H9 (cell line): ENCODE data around the gene TSPAN8. TPM values are rescaled to one million over a fixed set of nuclear protein-coding genes. Genes with fewer than 3 reads are reported as not detected.

Source experiments
- DNase-seq: peaks from one replicate; pipeline ENCODE4 v3.0.0-alpha.2; 2017
- H2AFZ ChIP-seq: one replicate; pipeline ENCODE4 v1.6.1; 2013; ENCODE audit warnings: mild to moderate bottlenecking, low read length, control low read depth, moderate library complexity
- H2AK5ac ChIP-seq: 2 replicates; pipeline ENCODE4 v1.6.1; 2013; ENCODE audit warnings: low read length, control low read depth, mixed read lengths; ENCODE audit not compliant: insufficient read length
- H2BK120ac ChIP-seq: one replicate; pipeline ENCODE4 v1.6.1; 2013; ENCODE audit warnings: low read depth, mild to moderate bottlenecking, low read length, control low read depth, inconsistent platforms; ENCODE audit not compliant: poor library complexity, severe bottlenecking
- H2BK12ac ChIP-seq: 2 replicates; pipeline ENCODE4 v1.6.1; 2013; ENCODE audit warnings: low read length, control low read depth, mixed read lengths, low read depth; ENCODE audit not compliant: insufficient read length
- H2BK15ac ChIP-seq: 2 replicates; pipeline ENCODE4 v1.6.1; 2013; ENCODE audit warnings: low read depth, low read length, control low read depth
- H2BK20ac ChIP-seq: one replicate; pipeline ENCODE4 v1.6.1; 2013; ENCODE audit warnings: low read depth, mild to moderate bottlenecking, low read length, control low read depth, inconsistent platforms; ENCODE audit not compliant: poor library complexity, severe bottlenecking
- H2BK5ac ChIP-seq: 2 replicates; pipeline ENCODE4 v1.6.1; 2013; ENCODE audit warnings: low read length, control low read depth, mixed read lengths; ENCODE audit not compliant: insufficient read length
- H3K14ac ChIP-seq: 2 replicates; pipeline ENCODE4 v1.6.1; 2013; ENCODE audit warnings: low read length, control low read depth; ENCODE audit not compliant: insufficient read depth
- H3K18ac ChIP-seq: 2 replicates; pipeline ENCODE4 v1.6.1; 2013; ENCODE audit warnings: low read depth, mild to moderate bottlenecking, mixed read lengths, low read length, control low read depth; ENCODE audit not compliant: insufficient read length
- H3K23ac ChIP-seq: 2 replicates; pipeline ENCODE4 v1.6.1; 2013; ENCODE audit warnings: low read length, control low read depth, mixed read lengths, low read depth; ENCODE audit not compliant: insufficient read length
- H3K23me2 ChIP-seq: 2 replicates; pipeline ENCODE4 v1.6.1; 2013; ENCODE audit warnings: low read depth, mild to moderate bottlenecking, mixed read lengths, low read length, control low read depth; ENCODE audit not compliant: insufficient read length, poor library complexity, severe bottlenecking
- H3K27ac ChIP-seq: 2 replicates; pipeline ENCODE4 v1.5.1; 2013; ENCODE audit warnings: low read length, control low read depth, mixed read lengths, low read depth; ENCODE audit not compliant: insufficient read length
- H3K27me3 ChIP-seq: 2 replicates; pipeline ENCODE4 v1.6.1; 2013; ENCODE audit warnings: low read length, control low read depth, inconsistent platforms; ENCODE audit not compliant: insufficient read depth
- H3K4ac ChIP-seq: 2 replicates; pipeline ENCODE4 v1.6.1; 2013; ENCODE audit warnings: low read depth, mild to moderate bottlenecking, control low read depth, inconsistent platforms, low read length, moderate library complexity
- H3K4me1 ChIP-seq: 2 replicates; pipeline ENCODE4 v1.6.1; 2013; ENCODE audit warnings: low read length, control low read depth, inconsistent platforms; ENCODE audit not compliant: insufficient read depth
- H3K4me2 ChIP-seq: 2 replicates; pipeline ENCODE4 v1.6.1; 2013; ENCODE audit warnings: low read length, control low read depth, mixed read lengths; ENCODE audit not compliant: insufficient read length, insufficient read depth
- H3K56ac ChIP-seq: 2 replicates; pipeline ENCODE4 v1.6.1; 2013; ENCODE audit warnings: low read depth, mild to moderate bottlenecking, mixed read lengths, low read length, control low read depth; ENCODE audit not compliant: insufficient read length
- H3K79me1 ChIP-seq: 2 replicates; pipeline ENCODE4 v1.6.1; 2013; ENCODE audit warnings: low read depth, mild to moderate bottlenecking, moderate library complexity, low read length, control low read depth, inconsistent platforms; ENCODE audit not compliant: insufficient read depth, poor library complexity, severe bottlenecking
- H3K79me2 ChIP-seq: 2 replicates; pipeline ENCODE4 v1.6.1; 2013; ENCODE audit warnings: low read length, control low read depth, inconsistent platforms; ENCODE audit not compliant: insufficient read depth
- H3K9ac ChIP-seq: 2 replicates; pipeline ENCODE4 v1.6.1; 2013; ENCODE audit warnings: low read length, control low read depth, mixed read lengths; ENCODE audit not compliant: insufficient read length; ENCODE audit errors: extremely low read depth
- H3K9me3 ChIP-seq: one replicate; pipeline ENCODE4 v1.6.1; 2013; ENCODE audit warnings: low read depth, low read length, inconsistent platforms; ENCODE audit not compliant: control insufficient read depth
- H3T11ph ChIP-seq: one replicate; pipeline ENCODE4 v1.6.1; 2013; ENCODE audit warnings: mild to moderate bottlenecking, low read length, control low read depth, inconsistent platforms
- H4K20me1 ChIP-seq: one replicate; pipeline ENCODE4 v1.6.1; 2013; ENCODE audit not compliant: control insufficient read depth, insufficient read length, insufficient read depth
- H4K5ac ChIP-seq: 2 replicates; pipeline ENCODE4 v1.6.1; 2013; ENCODE audit warnings: low read depth, mild to moderate bottlenecking, mixed read lengths, low read length, control low read depth; ENCODE audit not compliant: insufficient read length
- H4K8ac ChIP-seq: replicated peaks from 2 replicates; pipeline ENCODE4 v1.6.1; 2013; ENCODE audit warnings: low read length, control low read depth, mixed read lengths, low read depth; ENCODE audit not compliant: insufficient read length
- H4K91ac ChIP-seq: 2 replicates; pipeline ENCODE4 v1.6.1; 2013; ENCODE audit warnings: low read depth, mild to moderate bottlenecking, moderate library complexity, mixed read lengths, low read length, control low read depth; ENCODE audit not compliant: insufficient read length
- H3K27ac Mint-ChIP-seq, 3 experiments: 2 replicates in 2 of 3; 3 replicates in 1 of 3; pipeline ENCODE4 v1.8.0; 2020 to 2021; ENCODE audit warnings: mixed read lengths in 3 of 3, mild to moderate bottlenecking in 1 of 3, moderate library complexity in 1 of 3
- H3K27me3 Mint-ChIP-seq: 2 replicates; pipeline ENCODE4 v1.8.0; 2021; ENCODE audit warnings: low read depth, mild to moderate bottlenecking, moderate library complexity, mixed read lengths
- H3K36me3 Mint-ChIP-seq, 3 experiments: 2 replicates in 2 of 3; 3 replicates in 1 of 3; pipeline ENCODE4 v1.8.0; 2020 to 2021; ENCODE audit warnings: low read depth in 3 of 3, mixed read lengths in 3 of 3; ENCODE audit not compliant: insufficient read depth in 1 of 3
- H3K4me1 Mint-ChIP-seq, 2 experiments: 2 replicates each; pipeline ENCODE4 v1.8.0; 2020; ENCODE audit warnings: mixed read lengths in 2 of 2
- H3K4me3 Mint-ChIP-seq, 2 experiments: 2 replicates in 1 of 2; 3 replicates in 1 of 2; pipeline ENCODE4 v1.8.0; 2020 to 2021; ENCODE audit warnings: mild to moderate bottlenecking in 2 of 2, mixed read lengths in 2 of 2, moderate library complexity in 1 of 2
- H3K9me3 Mint-ChIP-seq, 2 experiments: 2 replicates in 1 of 2; 3 replicates in 1 of 2; pipeline ENCODE4 v1.8.0; 2020; ENCODE audit warnings: mild to moderate bottlenecking in 2 of 2, mixed read lengths in 2 of 2, moderate library complexity in 1 of 2
- WGBS: extraction: QIAGEN DNeasy Blood & Tissue Kit; methylation state at CpG from one replicate; pipeline ENCODE4 v1.1.7; 2013; ENCODE audit warnings: missing lambda C conversion rate, low lambda C conversion rate, mixed read lengths; ENCODE audit not compliant: insufficient read length; ENCODE audit errors: extremely low coverage; 5-methylcytosine and 5-hydroxymethylcytosine counted together
- total RNA-seq: library from RNA; stranded (reverse); gene quantifications from 2 replicates; pipeline ENCODE4 v1.2.1, GENCODE V29; 2021
- TF ChIP-seq, protein P1 (sequence below): fragments of 200-600 bp; sonication (generic); conservative IDR thresholded peaks from 3 replicates; pipeline ENCODE4 v1.8.0; 2021; ENCODE audit warnings: antibody characterized with exemption, mild to moderate bottlenecking

TSPAN8 gene
- total RNA-seq, 1 experiment from 2014 or later: not detected

DNA sequence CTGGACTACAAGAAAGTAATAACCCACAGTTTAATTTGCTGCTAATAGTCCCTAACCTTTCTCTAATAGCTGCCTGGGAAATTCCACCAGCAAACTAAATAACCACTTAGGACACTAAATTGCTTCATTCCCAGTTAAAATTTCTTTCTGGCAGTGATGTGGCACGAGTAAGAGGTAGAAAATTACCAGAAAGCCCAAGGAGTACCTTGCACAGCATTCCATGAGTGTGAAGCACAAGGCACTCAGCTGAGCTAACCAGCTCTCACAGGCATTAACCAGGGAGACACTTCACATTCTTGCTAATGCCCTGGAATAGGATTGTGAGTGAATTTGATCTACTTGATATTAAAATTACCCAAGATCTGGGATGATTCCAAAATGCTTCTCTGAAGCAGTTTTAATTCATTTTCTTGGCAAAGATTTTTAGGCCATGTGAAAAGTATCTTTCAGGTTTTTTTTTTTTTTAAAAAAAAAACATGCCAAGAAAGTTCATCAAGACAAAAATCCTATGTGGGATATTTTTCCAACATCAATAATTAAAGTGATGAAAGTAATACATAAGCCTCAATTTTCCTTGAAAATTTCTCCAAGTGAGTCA lies 29.5 kb downstream of the TSPAN8 start:
- TF ChIP-seq, protein P1, sequence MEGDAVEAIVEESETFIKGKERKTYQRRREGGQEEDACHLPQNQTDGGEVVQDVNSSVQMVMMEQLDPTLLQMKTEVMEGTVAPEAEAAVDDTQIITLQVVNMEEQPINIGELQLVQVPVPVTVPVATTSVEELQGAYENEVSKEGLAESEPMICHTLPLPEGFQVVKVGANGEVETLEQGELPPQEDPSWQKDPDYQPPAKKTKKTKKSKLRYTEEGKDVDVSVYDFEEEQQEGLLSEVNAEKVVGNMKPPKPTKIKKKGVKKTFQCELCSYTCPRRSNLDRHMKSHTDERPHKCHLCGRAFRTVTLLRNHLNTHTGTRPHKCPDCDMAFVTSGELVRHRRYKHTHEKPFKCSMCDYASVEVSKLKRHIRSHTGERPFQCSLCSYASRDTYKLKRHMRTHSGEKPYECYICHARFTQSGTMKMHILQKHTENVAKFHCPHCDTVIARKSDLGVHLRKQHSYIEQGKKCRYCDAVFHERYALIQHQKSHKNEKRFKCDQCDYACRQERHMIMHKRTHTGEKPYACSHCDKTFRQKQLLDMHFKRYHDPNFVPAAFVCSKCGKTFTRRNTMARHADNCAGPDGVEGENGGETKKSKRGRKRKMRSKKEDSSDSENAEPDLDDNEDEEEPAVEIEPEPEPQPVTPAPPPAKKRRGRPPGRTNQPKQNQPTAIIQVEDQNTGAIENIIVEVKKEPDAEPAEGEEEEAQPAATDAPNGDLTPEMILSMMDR: no peak

More for the DNA sequence above, 29.5 kb downstream of the TSPAN8 start:
- H4K8ac ChIP-seq: no peak overlapping the region
- H2BK15ac ChIP-seq: no peak overlapping the region
- no peak overlapping the region for H2AFZ ChIP-seq
- H3T11ph ChIP-seq: no peak overlapping the region
- H3K4me1 ChIP-seq: no peaks in the 10 kb centered on the region
- H3K36me3 Mint-ChIP-seq: no peaks in the 10 kb centered on the region
- H3K56ac ChIP-seq: no peak overlapping the region
- H3K9me3 Mint-ChIP-seq: no peaks in the 10 kb centered on the region
- H3K27me3 Mint-ChIP-seq: no peaks in the 10 kb centered on the region
- no peak overlapping the region for H2BK20ac ChIP-seq
- no peak overlapping the region for H2AK5ac ChIP-seq
- no peak overlapping the region; a peak in 1 of 7 replicates for H3K27ac Mint-ChIP-seq
- H3K27me3 ChIP-seq: no peaks in the 10 kb centered on the region
- H4K91ac ChIP-seq: no peak overlapping the region
- H3K23ac ChIP-seq: no peak overlapping the region
- H4K20me1 ChIP-seq: no peaks in the 10 kb centered on the region
- H3K4me3 Mint-ChIP-seq: no peak overlapping the region
- no peak overlapping the region for H3K18ac ChIP-seq
- H3K27ac ChIP-seq: no peak overlapping the region
- H2BK5ac ChIP-seq: no peak overlapping the region
- H3K9me3 ChIP-seq: no peaks in the 10 kb centered on the region
- no peak overlapping the region for H4K5ac ChIP-seq
- H3K4ac ChIP-seq: no peak overlapping the region
- no peak overlapping the region for H2BK120ac ChIP-seq
- H3K4me1 Mint-ChIP-seq: peaks cover 10 to 11% of the 10 kb centered on the region in 2 experiments
- H2BK12ac ChIP-seq: no peak overlapping the region
- no peak overlapping the region for H3K4me2 ChIP-seq
- no peak overlapping the region for H3K9ac ChIP-seq
- no peaks in the 10 kb centered on the region for H3K79me1 ChIP-seq
- no peak overlapping the region for H3K14ac ChIP-seq
- no CpG with 5 or more reads among the region's 1 CpG for WGBS
- DNase-seq: no peak
- H3K79me2 ChIP-seq: no peaks in the 10 kb centered on the region
- H3K23me2 ChIP-seq: no peaks in the 10 kb centered on the region
